Measurements from ENCODE around the gene ATXN10. TPM values are rescaled to one million over a fixed set of nuclear protein-coding genes. Genes with fewer than 3 reads are reported as not detected.
"Not testable (repeated sequence)": the region's sequence is repeated elsewhere in the genome, so short reads cannot be mapped to it uniquely, and the experiment has no call there.

Gene ATXN10
- total RNA-seq, 2 experiments from 2014 or later = 79.8 to 83.7 TPM

- no peaks in the 10 kb centered on the region for H3K36me3 Mint-ChIP-seq (ENCODE audit: low read depth)
- H3K27ac Mint-ChIP-seq = no peak overlapping the region
- peaks cover 24% of the 10 kb centered on the region for H3K27me3 Mint-ChIP-seq (ENCODE audit: low read depth)
- H3K9me3 Mint-ChIP-seq = no peaks in the 10 kb centered on the region
- CTCF ChIA-PET = interaction anchor here (0.6 to 4.7 kb wide), 3 partner anchors 22 to 215 kb away, joined by 3 to 22 read pairs (median 3); no protein-coding TSS in a partner anchor
- H3K4me1 Mint-ChIP-seq (ENCODE audit: low read depth) = no peaks in the 10 kb centered on the region
- intact Hi-C loops (cut with micrococcal nuclease) = loop anchor here (2.0 to 5.0 kb wide), 2 partner anchors 70 to 217 kb away; no protein-coding TSS in a partner anchor
- H3K4me3 Mint-ChIP-seq = no peak overlapping the region
- DNase-seq = no peak
These were observed 24.0 kb upstream of the ATXN10 start for GRCh38 chr22:45647532-45648225.

- Mint-ChIP-seq H3K4me1 (ENCODE audit: low read depth) (no peaks in the 10 kb centered on the region), H3K4me3 (no peak overlapping the region), H3K9me3 (no peaks in the 10 kb centered on the region), H3K27me3 (ENCODE audit: low read depth) (peaks cover 24% of the 10 kb centered on the region), H3K27ac (no peak overlapping the region), H3K36me3 (ENCODE audit: low read depth) (no peaks in the 10 kb centered on the region)
- CTCF ChIA-PET = interaction anchor here (4.7 kb wide), 1 partner anchor 215 kb away, joined by 22 read pairs; no protein-coding TSS in a partner anchor
- intact Hi-C loops (cut with micrococcal nuclease) = loop anchor here (5.0 kb wide), 1 partner anchor 71 kb away; no protein-coding TSS in a partner anchor
- DNase-seq = no peak
These were observed 23.1 kb upstream of the ATXN10 start for GRCh38 chr22:45648301-45649117.

GRCh38 chr22:45649809-45650208 lies 21.8 kb upstream of the ATXN10 start:
- intact Hi-C loops (cut with micrococcal nuclease) = loop anchor here (5.0 kb wide), 1 partner anchor 73 kb away; no protein-coding TSS in a partner anchor
- Mint-ChIP-seq H3K27ac (no peak overlapping the region), H3K27me3 (ENCODE audit: low read depth) (peaks cover 16% of the 10 kb centered on the region), H3K9me3 (no peaks in the 10 kb centered on the region), H3K4me1 (ENCODE audit: low read depth) (no peaks in the 10 kb centered on the region), H3K4me3 (no peak overlapping the region), H3K36me3 (ENCODE audit: low read depth) (no peaks in the 10 kb centered on the region)
- DNase-seq = no peak
- CTCF ChIA-PET = no interaction called here

DNA sequence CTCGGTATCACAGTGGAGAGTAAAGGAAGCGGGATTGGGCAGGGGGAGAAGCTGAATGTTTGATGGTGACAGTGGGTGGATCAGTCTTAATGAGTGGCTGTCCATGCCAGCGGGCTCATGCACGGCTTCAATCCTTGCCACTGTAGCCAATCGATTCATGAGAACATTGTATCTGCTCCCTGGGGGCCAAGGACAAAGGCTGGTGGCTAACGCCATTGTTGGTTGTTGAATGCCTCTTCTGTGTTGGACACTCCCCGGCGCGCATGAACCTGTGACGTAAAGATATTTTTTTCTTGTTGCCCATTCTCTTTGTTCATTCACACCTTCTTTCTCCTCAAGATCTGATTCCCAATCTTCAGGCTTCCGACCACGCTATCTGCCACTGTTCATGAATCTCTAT lies 20.9 kb upstream of the ATXN10 start:
- Mint-ChIP-seq H3K27me3 (ENCODE audit: low read depth) (peaks cover 8% of the 10 kb centered on the region), H3K4me3 (no peak overlapping the region)
- intact Hi-C loops (cut with micrococcal nuclease) = no loop called here

DNA sequence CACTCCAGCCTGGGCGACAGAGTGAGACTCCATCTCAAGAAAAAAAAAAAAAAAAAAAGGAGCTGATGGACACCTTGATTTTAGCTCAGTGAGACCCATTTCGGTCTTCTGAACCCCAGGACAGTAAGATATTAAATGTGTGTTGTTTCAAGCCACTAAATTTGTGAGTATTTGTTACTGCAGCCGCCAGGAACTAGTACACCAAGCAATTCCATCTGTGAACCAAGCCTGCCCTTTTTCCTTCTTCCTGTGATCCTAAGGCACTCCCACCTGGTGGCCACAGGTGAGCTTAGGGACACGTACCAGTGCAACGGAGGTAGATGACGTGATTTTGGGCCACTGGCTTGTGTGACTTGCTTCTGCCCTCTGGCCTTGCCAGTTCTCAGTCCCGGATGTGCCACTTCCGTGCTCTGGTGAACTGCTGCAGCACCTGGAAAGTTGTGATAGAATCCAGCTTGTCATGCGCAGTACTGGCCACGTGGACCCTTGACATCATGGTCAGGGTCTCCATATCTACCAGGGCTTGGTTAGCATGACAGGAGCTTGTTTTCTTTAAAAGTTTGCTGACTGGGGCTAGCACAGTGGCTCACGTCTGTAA lies 19.6 kb upstream of the ATXN10 start:
- Mint-ChIP-seq H3K27ac (no peak overlapping the region), H3K36me3 (ENCODE audit: low read depth) (no peaks in the 10 kb centered on the region), H3K9me3 (no peaks in the 10 kb centered on the region), H3K27me3 (ENCODE audit: low read depth) (no peaks in the 10 kb centered on the region), H3K4me1 (ENCODE audit: low read depth) (no peaks in the 10 kb centered on the region), H3K4me3 (no peak overlapping the region)
- intact Hi-C loops (cut with micrococcal nuclease) = no loop called here
- CTCF ChIA-PET = interaction anchor here (0.6 kb wide), 1 partner anchor 170 kb away, joined by 3 read pairs; no protein-coding TSS in a partner anchor
- no peak for DNase-seq

More for the DNA sequence above, 20.9 kb upstream of the ATXN10 start:
- no peaks in the 10 kb centered on the region for H3K36me3 Mint-ChIP-seq (ENCODE audit: low read depth)
- CTCF ChIA-PET = no interaction called here
- no peak for DNase-seq
- H3K4me1 Mint-ChIP-seq (ENCODE audit: low read depth) = no peaks in the 10 kb centered on the region
- H3K9me3 Mint-ChIP-seq = no peaks in the 10 kb centered on the region
- no peak overlapping the region for H3K27ac Mint-ChIP-seq

GRCh38 chr22:45656577-45656976 lies 15.1 kb upstream of the ATXN10 start:
- CTCF ChIA-PET = no interaction called here

DNA sequence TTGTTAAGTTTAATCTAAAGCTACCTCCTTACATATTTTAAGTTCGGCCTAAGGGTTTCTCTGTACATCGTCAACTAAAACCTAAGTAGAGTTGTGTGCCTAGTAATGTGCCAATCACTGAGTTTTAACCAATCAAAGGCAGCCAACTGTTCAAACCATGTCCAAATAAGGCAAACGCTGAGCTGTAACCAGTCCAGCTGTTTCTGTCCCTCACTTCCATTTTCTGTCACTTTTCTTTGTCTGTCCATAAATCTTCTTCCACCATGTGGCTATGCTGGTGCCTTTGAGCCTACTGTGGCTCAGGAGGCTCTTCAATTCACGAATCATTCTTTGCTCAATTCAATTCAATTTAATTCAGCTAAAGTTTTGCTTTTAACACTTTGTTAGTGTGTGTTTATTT lies 13.9 kb upstream of the ATXN10 start:
- Mint-ChIP-seq H3K27ac (no peak overlapping the region), H3K27me3 (ENCODE audit: low read depth) (peaks cover 4% of the 10 kb centered on the region), H3K4me1 (ENCODE audit: low read depth) (no peaks in the 10 kb centered on the region), H3K9me3 (no peaks in the 10 kb centered on the region), H3K36me3 (ENCODE audit: low read depth) (no peaks in the 10 kb centered on the region), H3K4me3 (no peak overlapping the region)
- CTCF ChIA-PET = interaction anchor here (0.6 to 1.0 kb wide), 2 partner anchors 12 to 243 kb away, joined by 3 to 4 read pairs; no protein-coding TSS in a partner anchor
- intact Hi-C loops (cut with micrococcal nuclease) = no loop called here
- no peak for DNase-seq

More at GRCh38 chr22:45656577-45656976, 15.1 kb upstream of the ATXN10 start:
- DNase-seq = no peak
- H3K27me3 Mint-ChIP-seq (ENCODE audit: low read depth) = no peaks in the 10 kb centered on the region
- H3K27ac Mint-ChIP-seq = no peak overlapping the region
- no peaks in the 10 kb centered on the region for H3K9me3 Mint-ChIP-seq
- no peaks in the 10 kb centered on the region for H3K36me3 Mint-ChIP-seq (ENCODE audit: low read depth)
- no peak overlapping the region for H3K4me3 Mint-ChIP-seq
- H3K4me1 Mint-ChIP-seq (ENCODE audit: low read depth) = no peaks in the 10 kb centered on the region
- intact Hi-C loops (cut with micrococcal nuclease) = no loop called here

- Mint-ChIP-seq H3K4me3 (no peak overlapping the region), H3K4me1 (ENCODE audit: low read depth) (no peaks in the 10 kb centered on the region), H3K36me3 (ENCODE audit: low read depth) (no peaks in the 10 kb centered on the region), H3K9me3 (no peaks in the 10 kb centered on the region), H3K27ac (no peak overlapping the region), H3K27me3 (ENCODE audit: low read depth) (peaks cover 11% of the 10 kb centered on the region)
- no peak for DNase-seq
- CTCF ChIA-PET = no interaction called here
- intact Hi-C loops (cut with micrococcal nuclease) = no loop called here
These were observed 7.4 kb upstream of the ATXN10 start for GRCh38 chr22:45664136-45664646.

GRCh38 chr22:45667486-45667885 lies 4.1 kb upstream of the ATXN10 start:
- Mint-ChIP-seq H3K4me3 (no peak overlapping the region), H3K9me3 (no peaks in the 10 kb centered on the region), H3K4me1 (ENCODE audit: low read depth) (peaks cover under 1% of the 10 kb centered on the region), H3K36me3 (ENCODE audit: low read depth) (no peaks in the 10 kb centered on the region), H3K27me3 (ENCODE audit: low read depth) (peaks cover 8% of the 10 kb centered on the region), H3K27ac (no peak overlapping the region)
- intact Hi-C loops (cut with micrococcal nuclease) = no loop called here
- no peak for DNase-seq
- CTCF ChIA-PET = no interaction called here

DNA sequence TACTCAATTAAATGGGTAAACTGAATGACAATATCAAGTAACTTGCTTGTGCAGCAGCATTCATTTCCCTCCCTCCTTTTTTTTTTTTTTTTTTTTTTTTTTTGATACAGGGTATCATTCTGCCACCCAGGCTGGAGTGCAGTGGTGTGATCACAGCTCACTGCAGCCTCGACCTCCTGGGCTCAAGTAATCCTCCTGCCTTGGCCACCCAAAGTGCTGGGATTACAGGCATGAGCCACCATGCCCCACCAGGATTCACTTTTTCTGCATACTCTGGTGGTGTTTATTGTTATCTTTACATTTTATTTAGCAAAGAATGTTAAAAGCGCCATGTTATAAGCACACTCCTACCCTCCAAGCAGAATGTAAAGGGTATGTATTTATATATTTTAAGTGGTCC lies 1.3 kb upstream of the ATXN10 start:
- DNase-seq; H3K4me3 Mint-ChIP-seq; H3K9me3 Mint-ChIP-seq; H3K27ac Mint-ChIP-seq; intact Hi-C loops (cut with micrococcal nuclease); H3K27me3 Mint-ChIP-seq (ENCODE audit: low read depth); H3K36me3 Mint-ChIP-seq (ENCODE audit: low read depth); CTCF ChIA-PET: not testable (repeated sequence)
- peaks cover 28% of the 10 kb centered on the region for H3K4me1 Mint-ChIP-seq (ENCODE audit: low read depth)

- Mint-ChIP-seq H3K27me3 (ENCODE audit: low read depth) (peaks cover 3% of the 10 kb centered on the region), H3K4me1 (ENCODE audit: low read depth) (peaks cover 29% of the 10 kb centered on the region), H3K9me3 (no peaks in the 10 kb centered on the region), H3K27ac (no peak overlapping the region), H3K4me3 (peak overlapping the region; percentile 86), H3K36me3 (ENCODE audit: low read depth) (peaks cover 7% of the 10 kb centered on the region)
- no peak for DNase-seq
- CTCF ChIA-PET = no interaction called here
- intact Hi-C loops (cut with micrococcal nuclease) = no loop called here
These were observed 452 bp upstream of the ATXN10 start for GRCh38 chr22:45670981-45671782.

All from activated naive CD4-positive, alpha-beta T cell treated with anti-CD3 and anti-CD28 coated beads for 36 hours (primary cell).